K562 (cell line): ENCODE data around the gene HIVEP1. TPM values are rescaled to one million over a fixed set of nuclear protein-coding genes. Genes with fewer than 3 reads are reported as not detected.
A peak's percentile ranks its signal among the peaks of the same experiment; 100 is the strongest.

ENCODE experiments used
- BHLHE40 ChIP-seq: IDR thresholded peaks from 2 replicates; pipeline ENCODE4 v1.6.1; 2011; ENCODE audit warnings: low read length, improper control_type of control experiment
- CREM ChIP-seq: IDR thresholded peaks from 2 replicates; pipeline ENCODE4 v1.6.1; 2014; ENCODE audit warnings: antibody characterized with exemption, low read depth
- ELF1 ChIP-seq: fragments of 200-800 bp; sonication (Bioruptor generic); IDR thresholded peaks from 2 replicates; pipeline ENCODE4 v1.6.1; 2016; ENCODE audit warnings: missing genetic modification characterization, missing compliant biosample characterization
- FOSL1 ChIP-seq: fragments of 200-800 bp; sonication (Bioruptor generic); conservative IDR thresholded peaks from 2 replicates; pipeline ENCODE4 v1.6.1; 2016; ENCODE audit warnings: missing genetic modification characterization, missing compliant biosample characterization
- FOXK2 ChIP-seq, 2 experiments: fragments of 450-650 bp; IDR thresholded peaks in 1 of 2; conservative IDR thresholded peaks in 1 of 2; 2 replicates each; pipeline ENCODE4 v1.6.1; 2016; ENCODE audit warnings: low read depth in 2 of 2, mild to moderate bottlenecking in 1 of 2
- GATAD2A ChIP-seq: fragments of 450-650 bp; IDR thresholded peaks from 2 replicates; pipeline ENCODE4 v1.6.1; 2017
- HDAC1 ChIP-seq, 2 experiments: fragments of 450-650 bp; IDR thresholded peaks; 2 replicates each; pipeline ENCODE4 v1.6.1; 2016 to 2017; ENCODE audit warnings: inconsistent platforms in 1 of 2, mild to moderate bottlenecking in 1 of 2, moderate library complexity in 1 of 2
- PATZ1 ChIP-seq: fragments of 250-450 bp; sonication (Bioruptor Pico); IDR thresholded peaks from 2 replicates; pipeline ENCODE4 v1.5.0; 2020; ENCODE audit warnings: mild to moderate bottlenecking, borderline replicate concordance
- PHF20 ChIP-seq: fragments of 450-650 bp; IDR thresholded peaks from 2 replicates; pipeline ENCODE4 v1.6.1; 2018; ENCODE audit not compliant: partially characterized antibody
- PHF8 ChIP-seq: fragments of 200-600 bp; sonication (generic); IDR thresholded peaks from 2 replicates; pipeline ENCODE4 v1.6.1; 2012; ENCODE audit warnings: mixed run types, mild to moderate bottlenecking, inconsistent platforms, low read length, moderate library complexity, borderline replicate concordance
- POLR2A ChIP-seq: fragments of 450-650 bp; conservative IDR thresholded peaks from 2 replicates; pipeline ENCODE4 v1.6.1; 2016
- RBBP5 ChIP-seq: fragments of 200-600 bp; sonication (generic); IDR thresholded peaks from 2 replicates; pipeline ENCODE4 v1.6.1; 2012; ENCODE audit warnings: borderline replicate concordance, mild to moderate bottlenecking, low read length, control low read depth, inconsistent platforms; ENCODE audit not compliant: insufficient read depth, poor library complexity, severe bottlenecking
- RBFOX2 ChIP-seq: fragments of 200-400 bp; formaldehyde crosslinking; IDR thresholded peaks from 2 replicates; pipeline ENCODE4 v1.6.1; 2017; ENCODE audit warnings: low read depth, mild to moderate bottlenecking, low read length, moderate library complexity
- SAP30 ChIP-seq: fragments of 200-600 bp; sonication (generic); IDR thresholded peaks from 2 replicates; pipeline ENCODE4 v1.6.1; 2012; ENCODE audit warnings: borderline replicate concordance, low read depth, mild to moderate bottlenecking, moderate library complexity, low read length, control low read depth, inconsistent platforms; ENCODE audit not compliant: insufficient read depth, poor library complexity, severe bottlenecking
- SIN3A ChIP-seq, 2 experiments: fragments of 150-350 bp in 1 of 2; IDR thresholded peaks; 2 replicates each; pipeline ENCODE4 v1.6.1; 2011 to 2016; ENCODE audit warnings: borderline replicate concordance in 2 of 2, low read depth in 2 of 2, low read length in 2 of 2, mild to moderate bottlenecking in 2 of 2, moderate library complexity in 2 of 2; ENCODE audit not compliant: control insufficient read depth in 1 of 2
- SMC3 ChIP-seq: conservative IDR thresholded peaks from 2 replicates; pipeline ENCODE4 v1.6.1; 2011; ENCODE audit warnings: low read depth, low read length, improper control_type of control experiment; ENCODE audit not compliant: insufficient read depth
- TEAD1 ChIP-seq, 2 experiments: fragments of 450-650 bp in 1 of 2; sonication (generic) in 1 of 2; formaldehyde crosslinking; IDR thresholded peaks; 2 replicates each; pipeline versions ENCODE4 v1.4.0 to v1.8.0; 2020 to 2022; ENCODE audit warnings: mild to moderate bottlenecking in 2 of 2, missing genetic modification reagents in 1 of 2
- TRIM24 ChIP-seq, 2 experiments: fragments of 450-650 bp; IDR thresholded peaks; 2 replicates each; pipeline ENCODE4 v1.6.1; 2016
- TSC22D4 ChIP-seq: fragments of 450-650 bp; IDR thresholded peaks from 2 replicates; pipeline ENCODE4 v1.6.1; 2016; ENCODE audit warnings: missing genetic modification characterization, missing biosample characterization, control low read depth
- ZBTB7A ChIP-seq: IDR thresholded peaks from 2 replicates; pipeline ENCODE4 v1.6.1; 2011; ENCODE audit warnings: low read depth, mild to moderate bottlenecking, low read length, moderate library complexity, borderline replicate concordance; ENCODE audit not compliant: control insufficient read depth
- ZC3H4 ChIP-seq: sonication (generic); formaldehyde crosslinking; IDR thresholded peaks from 2 replicates; pipeline ENCODE4 v1.9.0; 2021; ENCODE audit warnings: missing genetic modification reagents, borderline replicate concordance
- ZFX ChIP-seq: sonication (generic); formaldehyde crosslinking; IDR thresholded peaks from 2 replicates; pipeline ENCODE4 v1.8.0; 2022; ENCODE audit warnings: mild to moderate bottlenecking, missing genetic modification reagents, moderate library complexity
- ZKSCAN1 ChIP-seq: fragments of 150-350 bp; IDR thresholded peaks from 2 replicates; pipeline ENCODE4 v1.6.1; 2016; ENCODE audit warnings: low read depth, low read length
- ZNF263 ChIP-seq: sonication (generic); formaldehyde crosslinking; IDR thresholded peaks from 2 replicates; pipeline ENCODE4 v1.8.0; 2022; ENCODE audit warnings: mild to moderate bottlenecking, missing genetic modification reagents, borderline replicate concordance
- polyA plus RNA-seq, 8 experiments: library from polyadenylated mRNA; depleted of rRNA in 4 of 8; stranded (reverse) in 5 of 8; unstranded in 3 of 8; fragments of >200 nt; fragmentation: Nextera tagmentation in 2 of 8; fragmentation: Illumina TruSeq in 1 of 8; extraction: Ambion mirVana in 2 of 8; extraction: Trizol in 1 of 8; gene quantifications; 2 replicates each; pipeline versions ENCODE4 v1.2.1 to v1.2.3, GENCODE V29; 2011 to 2014; ENCODE audit warnings: inconsistent platforms in 1 of 8, missing spikeins in 1 of 8
- total RNA-seq, 7 experiments: library from RNA; depleted of rRNA in 6 of 7; stranded (reverse); fragments of >200 nt in 6 of 7; fragmentation: Illumina TruSeq in 2 of 7; extraction: Trizol in 2 of 7; gene quantifications; 2 replicates each; pipeline versions ENCODE4 v1.2.1 to v1.2.3, GENCODE V29; 2011 to 2021; ENCODE audit warnings: low replicate concordance in 1 of 7

The HIVEP1 gene
- total and polyA plus RNA-seq, 9 of the 15 experiments (the other 6 are each of a cell fraction or from before 2014, with no cell fraction given), result 6.0 to 33.3 (median 21.7) TPM

GRCh38 chr6:12012558-12013306 is 620 bp downstream of the HIVEP1 start (continued):
- TF ChIP-seq FOXK2 (conservative IDR thresholded peaks at IDR 0.05 in 1 of 2, IDR thresholded peaks at IDR 0.05 in 1 of 2; ENCODE audit: low read depth in 2 of 2) (0 out of 4 replicates have a peak, but pooled peaks have one; percentile 22 to 52), HDAC1 (IDR thresholded peaks at IDR 0.05) (peak in 1 of 2 experiments; percentile 63; a peak in 1 of 4 replicates), POLR2A (0 out of 2 replicates have a peak, but pooled peaks have one; percentile 32), ZC3H4 (CRISPR knock-in tag) (peak; percentile 77; the same call in 1 of the 2 replicates), ZNF263 (CRISPR knock-in tag) (peak; percentile 87; the same call in 1 of the 2 replicates), SIN3A (IDR thresholded peaks at IDR 0.05; ENCODE audit: borderline replicate concordance in 2 of 2, control insufficient read depth in 1 of 2, low read depth in 2 of 2, low read length in 2 of 2) (0 out of 4 replicates have a peak, but pooled peaks of 1 of the 2 experiments have one; percentile 15), SAP30 (peak; percentile 43), GATAD2A (0 out of 2 replicates have a peak, but pooled peaks have one; percentile 18), PHF20 (peak; percentile 65), TEAD1 (CRISPR knock-in tag; IDR thresholded peaks at IDR 0.05) (peak in 1 of 2 experiments; percentile 17; a peak in 1 of 4 replicates), ZKSCAN1 (0 out of 2 replicates have a peak, but pooled peaks have one; percentile 9), CREM (peak; percentile 7; the same call in 1 of the 2 replicates), ELF1 (tag) (0 out of 2 replicates have a peak, but pooled peaks have one; percentile 25), TSC22D4 (tag) (no peak), RBFOX2 (peak; percentile 54), FOSL1 (no peak), ZFX (CRISPR knock-in tag) (peak; percentile 49), BHLHE40 (0 out of 2 replicates have a peak, but pooled peaks have one; percentile 15), PATZ1 (CRISPR knock-in tag) (no peak), RBBP5 (peak; percentile 73), SMC3 (0 out of 2 replicates have a peak, but pooled peaks have one; percentile 9), TRIM24 (IDR thresholded peaks at IDR 0.05) (0 out of 4 replicates have a peak, but pooled peaks of 1 of the 2 experiments have one; percentile 26), ZBTB7A (peak; percentile 84; the same call in 1 of the 2 replicates), PHF8 (peak; percentile 12; the same call in 1 of the 2 replicates)
